ENCODE measurements around the gene ARAP2. TPM values are rescaled to one million over a fixed set of nuclear protein-coding genes. Genes with fewer than 3 reads are reported as not detected.

Gene ARAP2
- total RNA-seq: under 0.01 and 2.6 TPM in 2 replicates

GRCh38 chr4:36244257-36245082 is at the start of gene ARAP2:
TSS of gene ARAP2 (minus strand) at chr4:36244514. CDS start at chr4:36229486, 15,028 bp downstream.

DNA sequence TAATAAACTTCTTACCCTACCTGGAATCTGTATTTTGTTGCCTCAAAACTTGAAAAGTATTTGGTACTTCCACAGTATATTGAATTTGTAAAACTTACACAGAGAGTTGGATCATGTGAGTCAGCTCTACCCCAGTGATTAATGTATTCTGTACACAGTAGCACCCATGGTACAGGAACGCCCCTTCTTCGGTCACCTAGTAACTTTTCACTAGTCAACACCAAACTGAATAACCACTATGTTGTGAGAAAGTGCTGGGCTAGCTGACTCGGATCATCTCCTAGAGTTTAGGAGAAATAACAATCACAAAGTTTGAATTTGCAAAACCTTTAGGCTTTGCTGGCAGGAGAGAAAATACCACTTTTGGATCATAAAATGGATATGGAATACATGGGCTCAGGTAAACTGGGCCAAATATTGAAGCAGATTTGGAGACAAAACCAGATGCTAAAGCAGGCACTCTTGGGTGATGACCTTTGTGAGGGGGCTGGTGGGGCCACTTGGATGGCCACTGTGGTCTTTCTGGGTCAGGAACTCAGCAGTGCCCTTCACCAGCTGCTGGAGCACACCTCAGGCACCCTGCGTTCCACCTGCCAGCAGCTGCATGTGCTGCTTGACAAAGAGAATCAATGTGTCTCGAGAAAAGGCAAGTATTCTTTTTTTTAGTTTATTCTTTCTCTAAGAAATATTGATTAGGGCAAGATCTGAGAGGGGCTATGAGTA is 37.2 kb upstream of the ARAP2 start, which contains the start of gene DTHD1:
TSS of gene DTHD1 (plus strand) at position 233 of the 723 bp plus-strand sequence. CDS start at position 376, 143 bp downstream.

Other genes starting within 250 kb of the ARAP2 start
- not detected in 2 replicates for gene DTHD1, start 37.1 kb upstream of the ARAP2 start, total RNA-seq

All from epithelial cell of alveolus of lung (primary cell).